Brain microvascular endothelial cell (primary cell): ENCODE measurements around the gene FMO2.

Source experiments
- DNase-seq: peaks from one replicate; pipeline ENCODE4 v3.0.0-alpha.2; 2020
- H3K27ac ChIP-seq: fragments of 250-450 bp; sonication (Bioruptor Pico); 2 replicates; pipeline ENCODE4 v1.5.1; 2020; ENCODE audit warnings: mild to moderate bottlenecking, moderate library complexity
- H3K27me3 ChIP-seq: fragments of 250-450 bp; sonication (Bioruptor Pico); replicated peaks from 2 replicates; pipeline ENCODE4 v1.5.1; 2020; ENCODE audit warnings: mild to moderate bottlenecking
- H3K36me3 ChIP-seq: fragments of 250-450 bp; sonication (Bioruptor Pico); replicated peaks from 2 replicates; pipeline ENCODE4 v1.5.1; 2020; ENCODE audit warnings: mild to moderate bottlenecking
- H3K4me3 ChIP-seq: 2 replicates; pipeline ENCODE4 v1.5.1; 2011; ENCODE audit warnings: low read depth, mild to moderate bottlenecking, control low read depth, low read length, moderate library complexity
- CTCF ChIP-seq: IDR thresholded peaks from 2 replicates; pipeline ENCODE4 v1.5.1; 2011; ENCODE audit warnings: low read depth, mild to moderate bottlenecking, moderate library complexity, low read length, control low read depth, inconsistent platforms; ENCODE audit errors: missing control alignments
- in situ Hi-C: cut with HindIII; loops from 2 replicates; pipeline ENCODE4 v1.10.0; 2017; ENCODE audit warnings: low sequenced_read_pairs, low pct_ligation_motif_present

Gene FMO2

GRCh38 chr1:171247501-171247900 lies 62.4 kb downstream of the FMO2 start:
- in situ Hi-C loops, result no loop called here
- Histone ChIP-seq H3K27ac (no peak overlapping the region), H3K27me3 (no peaks in the 10 kb centered on the region), H3K36me3 (no peaks in the 10 kb centered on the region), H3K4me3 (no peak overlapping the region)
- no peak for DNase-seq
- TF ChIP-seq CTCF, result no peak

- no peak for TF ChIP-seq CTCF
- Histone ChIP-seq H3K36me3 (no peaks in the 10 kb centered on the region), H3K27ac (no peak within 1 kb of the TSS), H3K27me3 (no peaks in the 10 kb centered on the region), H3K4me3 (no peak within 1 kb of the TSS)
- in situ Hi-C loops, result no loop called here
- DNase-seq, result no peak
These were observed 63.2 kb downstream of the FMO2 start, which contains the start of gene FMO1 for GRCh38 chr1:171248302-171248701. FMO1 (plus strand) TSS chr1:171248494; CDS start chr1:171258088, 9,594 bp downstream.

- no peaks in the 10 kb centered on the region for H3K36me3 ChIP-seq
- no peak overlapping the region for H3K27ac ChIP-seq
- no peak overlapping the region for H3K4me3 ChIP-seq
- in situ Hi-C loops, result no loop called here
- H3K27me3 ChIP-seq, result no peaks in the 10 kb centered on the region
- no peak for DNase-seq
- TF ChIP-seq CTCF, result no peak
These were observed 63.7 kb downstream of the FMO2 start for GRCh38 chr1:171248841-171249240.

GRCh38 chr1:171250263-171250662 lies 65.2 kb downstream of the FMO2 start:
- Histone ChIP-seq H3K36me3 (no peaks in the 10 kb centered on the region), H3K27me3 (no peaks in the 10 kb centered on the region), H3K4me3 (no peak overlapping the region), H3K27ac (no peak overlapping the region)
- no peak for DNase-seq
- no peak for TF ChIP-seq CTCF
- in situ Hi-C loops, result no loop called here

GRCh38 chr1:171251042-171251951 lies 66.2 kb downstream of the FMO2 start:
- peak; percentile 79 for TF ChIP-seq CTCF
- peak; percentile 30 for DNase-seq
- Histone ChIP-seq H3K4me3 (peak overlapping the region; percentile 75), H3K27ac (no peak overlapping the region), H3K36me3 (no peaks in the 10 kb centered on the region), H3K27me3 (no peaks in the 10 kb centered on the region)
- in situ Hi-C loops, result no loop called here
